ENCODE measurements around the gene SLC27A3.

The SLC27A3 gene

DNA sequence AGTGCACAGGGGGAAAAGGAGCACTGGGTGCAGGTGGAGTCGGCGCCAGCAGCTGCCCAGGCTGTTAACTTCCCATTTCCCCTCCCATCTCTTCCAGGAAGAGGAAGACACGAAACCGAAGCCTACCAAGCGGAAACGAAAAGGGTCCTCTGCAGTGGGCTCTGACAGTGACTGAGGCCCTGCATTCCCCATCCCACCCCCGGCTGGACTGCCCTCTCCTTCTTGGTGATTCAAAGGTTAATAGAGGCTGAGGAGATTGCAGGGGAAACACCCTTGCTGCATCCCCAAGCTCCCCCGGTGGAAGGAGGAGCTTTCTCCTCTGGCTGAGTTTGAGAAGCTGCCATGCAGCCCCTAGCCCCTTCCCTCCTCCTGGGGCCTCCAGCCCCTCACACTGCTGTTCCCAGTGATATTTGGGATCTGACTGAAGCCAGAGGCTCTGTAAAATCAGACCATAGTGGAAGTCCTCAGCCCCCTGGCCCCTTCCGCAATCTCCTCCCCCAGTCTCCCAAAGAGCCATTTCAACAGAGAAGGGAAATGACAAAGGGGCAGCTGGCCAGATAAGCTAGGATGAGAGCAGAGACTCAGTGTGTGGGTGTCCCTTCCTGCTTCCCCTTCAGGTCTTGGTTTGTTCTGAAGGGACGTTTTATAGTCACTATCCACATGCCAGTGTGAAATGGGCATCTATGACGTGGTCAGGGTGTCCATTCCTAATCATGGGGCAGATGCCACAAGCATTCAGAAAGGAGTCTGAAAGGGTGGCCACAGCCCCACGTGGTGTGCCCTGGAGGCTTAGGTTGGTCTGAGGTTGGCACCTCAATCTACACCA, 1.9 kb upstream of the SLC27A3 start:
- H3K9me3 ChIP-seq (ENCODE audit: insufficient read depth, low read length) = no peaks in the 10 kb centered on the region
- H3K4me2 ChIP-seq (ENCODE audit: low read length) = no peak overlapping the region
- H3K4me3 ChIP-seq (ENCODE audit: low read length) = no peak overlapping the region
- peaks cover 12% of the 10 kb centered on the region; the same call in 1 of the 2 replicates for H3K4me1 ChIP-seq (ENCODE audit: low read length)
- no peak overlapping the region for H3K27ac ChIP-seq (ENCODE audit: low read length)
- H3K27me3 ChIP-seq (ENCODE audit: low read depth, low read length) = no peaks in the 10 kb centered on the region
- H3K9ac ChIP-seq (ENCODE audit: low read length) = no peak overlapping the region
- no peaks in the 10 kb centered on the region for H3K79me2 ChIP-seq (ENCODE audit: low read length)
- TF ChIP-seq, protein P1, sequence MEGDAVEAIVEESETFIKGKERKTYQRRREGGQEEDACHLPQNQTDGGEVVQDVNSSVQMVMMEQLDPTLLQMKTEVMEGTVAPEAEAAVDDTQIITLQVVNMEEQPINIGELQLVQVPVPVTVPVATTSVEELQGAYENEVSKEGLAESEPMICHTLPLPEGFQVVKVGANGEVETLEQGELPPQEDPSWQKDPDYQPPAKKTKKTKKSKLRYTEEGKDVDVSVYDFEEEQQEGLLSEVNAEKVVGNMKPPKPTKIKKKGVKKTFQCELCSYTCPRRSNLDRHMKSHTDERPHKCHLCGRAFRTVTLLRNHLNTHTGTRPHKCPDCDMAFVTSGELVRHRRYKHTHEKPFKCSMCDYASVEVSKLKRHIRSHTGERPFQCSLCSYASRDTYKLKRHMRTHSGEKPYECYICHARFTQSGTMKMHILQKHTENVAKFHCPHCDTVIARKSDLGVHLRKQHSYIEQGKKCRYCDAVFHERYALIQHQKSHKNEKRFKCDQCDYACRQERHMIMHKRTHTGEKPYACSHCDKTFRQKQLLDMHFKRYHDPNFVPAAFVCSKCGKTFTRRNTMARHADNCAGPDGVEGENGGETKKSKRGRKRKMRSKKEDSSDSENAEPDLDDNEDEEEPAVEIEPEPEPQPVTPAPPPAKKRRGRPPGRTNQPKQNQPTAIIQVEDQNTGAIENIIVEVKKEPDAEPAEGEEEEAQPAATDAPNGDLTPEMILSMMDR (IDR thresholded peaks at IDR 0.05; ENCODE audit: low read depth, low read length) = no peak
- no peak for TF ChIP-seq EZH2phosphoT487 (IDR thresholded peaks at IDR 0.05; ENCODE audit: low read depth)
- no peaks in the 10 kb centered on the region for H4K20me1 ChIP-seq (ENCODE audit: insufficient read depth, low read length)
- H2AFZ ChIP-seq (ENCODE audit: low read depth, low read length) = no peak overlapping the region
- peaks cover 51% of the 10 kb centered on the region for H3K36me3 ChIP-seq (replicated peaks; ENCODE audit: low read depth, low read length)

DNA sequence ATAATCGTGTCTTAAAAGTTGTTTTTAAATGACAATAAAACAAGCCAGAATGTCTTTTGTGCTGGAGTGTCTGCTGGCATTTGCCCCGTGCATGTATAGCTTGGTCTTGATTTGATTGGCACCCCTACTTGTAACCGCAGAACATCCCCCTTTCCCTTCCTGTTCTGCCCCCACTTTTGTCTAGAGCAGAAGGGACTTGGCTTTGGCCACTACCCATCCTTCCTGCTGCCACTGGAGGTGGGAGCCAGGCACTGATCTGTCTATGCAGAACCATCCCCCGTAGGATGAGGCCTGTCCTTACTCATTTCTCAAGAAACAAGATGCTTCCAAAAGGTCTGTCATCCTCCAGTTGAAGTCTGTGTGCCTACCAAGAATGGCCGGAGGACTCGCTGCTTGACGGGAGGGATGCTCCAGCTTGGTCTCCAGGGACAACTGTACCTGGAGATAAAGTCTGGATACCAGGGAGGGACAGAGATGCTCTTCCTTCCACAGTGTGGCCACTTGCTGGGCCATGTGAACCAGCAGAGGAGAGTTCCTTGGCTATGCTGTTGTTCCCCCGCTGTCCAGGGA, 1.1 kb upstream of the SLC27A3 start:
- no peak overlapping the region for H3K27ac ChIP-seq (ENCODE audit: low read length)
- no peak overlapping the region for H3K4me3 ChIP-seq (ENCODE audit: low read length)
- no peak overlapping the region for H3K4me2 ChIP-seq (ENCODE audit: low read length)
- no peak overlapping the region for H3K9ac ChIP-seq (ENCODE audit: low read length)
- no peaks in the 10 kb centered on the region for H3K79me2 ChIP-seq (ENCODE audit: low read length)
- no peaks in the 10 kb centered on the region for H3K27me3 ChIP-seq (ENCODE audit: low read depth, low read length)
- TF ChIP-seq, protein P1 (IDR thresholded peaks at IDR 0.05; ENCODE audit: low read depth, low read length) = no peak
- no peak for TF ChIP-seq EZH2phosphoT487 (IDR thresholded peaks at IDR 0.05; ENCODE audit: low read depth)
- no peaks in the 10 kb centered on the region for H3K9me3 ChIP-seq (ENCODE audit: insufficient read depth, low read length)
- no peak overlapping the region for H2AFZ ChIP-seq (ENCODE audit: low read depth, low read length)
- H3K36me3 ChIP-seq (replicated peaks; ENCODE audit: low read depth, low read length) = peaks cover 44% of the 10 kb centered on the region
- no peaks in the 10 kb centered on the region for H4K20me1 ChIP-seq (ENCODE audit: insufficient read depth, low read length)
- H3K4me1 ChIP-seq (ENCODE audit: low read length) = peaks cover 12% of the 10 kb centered on the region; the same call in 1 of the 2 replicates

DNA sequence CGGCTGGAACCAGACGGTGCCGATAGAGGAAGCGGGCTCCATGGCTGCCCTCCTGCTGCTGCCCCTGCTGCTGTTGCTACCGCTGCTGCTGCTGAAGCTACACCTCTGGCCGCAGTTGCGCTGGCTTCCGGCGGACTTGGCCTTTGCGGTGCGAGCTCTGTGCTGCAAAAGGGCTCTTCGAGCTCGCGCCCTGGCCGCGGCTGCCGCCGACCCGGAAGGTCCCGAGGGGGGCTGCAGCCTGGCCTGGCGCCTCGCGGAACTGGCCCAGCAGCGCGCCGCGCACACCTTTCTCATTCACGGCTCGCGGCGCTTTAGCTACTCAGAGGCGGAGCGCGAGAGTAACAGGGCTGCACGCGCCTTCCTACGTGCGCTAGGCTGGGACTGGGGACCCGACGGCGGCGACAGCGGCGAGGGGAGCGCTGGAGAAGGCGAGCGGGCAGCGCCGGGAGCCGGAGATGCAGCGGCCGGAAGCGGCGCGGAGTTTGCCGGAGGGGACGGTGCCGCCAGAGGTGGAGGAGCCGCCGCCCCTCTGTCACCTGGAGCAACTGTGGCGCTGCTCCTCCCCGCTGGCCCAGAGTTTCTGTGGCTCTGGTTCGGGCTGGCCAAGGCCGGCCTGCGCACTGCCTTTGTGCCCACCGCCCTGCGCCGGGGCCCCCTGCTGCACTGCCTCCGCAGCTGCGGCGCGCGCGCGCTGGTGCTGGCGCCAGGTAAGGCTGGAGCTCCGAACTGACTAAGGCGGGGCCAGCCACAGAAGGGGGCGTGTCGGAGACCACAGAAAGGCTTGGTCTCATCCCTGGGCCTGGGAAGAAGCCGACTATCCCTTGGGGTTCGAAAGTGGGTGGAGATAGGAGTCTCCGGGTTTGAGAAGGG, 486 bp downstream of the SLC27A3 start:
- H2AFZ ChIP-seq (ENCODE audit: low read depth, low read length) = peak overlapping the region; percentile 52; the same call in 1 of the 2 replicates
- no peaks in the 10 kb centered on the region for H4K20me1 ChIP-seq (ENCODE audit: insufficient read depth, low read length)
- H3K4me1 ChIP-seq (ENCODE audit: low read length) = peaks cover 12% of the 10 kb centered on the region; the same call in 1 of the 2 replicates
- H3K9ac ChIP-seq (ENCODE audit: low read length) = peak overlapping the region; percentile 53
- peak overlapping the region; percentile 67 for H3K4me2 ChIP-seq (ENCODE audit: low read length)
- peak overlapping the region; percentile 81 for H3K4me3 ChIP-seq (ENCODE audit: low read length)
- H3K27ac ChIP-seq (ENCODE audit: low read length) = no peak overlapping the region
- H3K9me3 ChIP-seq (ENCODE audit: insufficient read depth, low read length) = no peaks in the 10 kb centered on the region
- TF ChIP-seq, protein P1 (IDR thresholded peaks at IDR 0.05; ENCODE audit: low read depth, low read length) = no peak
- TF ChIP-seq EZH2phosphoT487 (IDR thresholded peaks at IDR 0.05; ENCODE audit: low read depth) = no peak
- peaks cover 31% of the 10 kb centered on the region for H3K36me3 ChIP-seq (replicated peaks; ENCODE audit: low read depth, low read length)
- H3K27me3 ChIP-seq (ENCODE audit: low read depth, low read length) = no peaks in the 10 kb centered on the region
- H3K79me2 ChIP-seq (ENCODE audit: low read length) = no peaks in the 10 kb centered on the region
